Astrocyte (in vitro differentiated cells and primary cell): ENCODE data around the gene ACAD8.

ENCODE experiments used
- EZH2 ChIP-seq: IDR thresholded peaks from 2 replicates; pipeline ENCODE4 v1.6.1; 2012; ENCODE audit warnings: mild to moderate bottlenecking, low read length, inconsistent platforms; ENCODE audit not compliant: insufficient read depth
- TF ChIP-seq, protein P1 (sequence below): IDR thresholded peaks from 2 replicates; pipeline ENCODE4 v1.5.1; 2011; ENCODE audit warnings: low read depth, mild to moderate bottlenecking, inconsistent platforms, low read length, moderate library complexity; ENCODE audit not compliant: insufficient read depth

DNA sequence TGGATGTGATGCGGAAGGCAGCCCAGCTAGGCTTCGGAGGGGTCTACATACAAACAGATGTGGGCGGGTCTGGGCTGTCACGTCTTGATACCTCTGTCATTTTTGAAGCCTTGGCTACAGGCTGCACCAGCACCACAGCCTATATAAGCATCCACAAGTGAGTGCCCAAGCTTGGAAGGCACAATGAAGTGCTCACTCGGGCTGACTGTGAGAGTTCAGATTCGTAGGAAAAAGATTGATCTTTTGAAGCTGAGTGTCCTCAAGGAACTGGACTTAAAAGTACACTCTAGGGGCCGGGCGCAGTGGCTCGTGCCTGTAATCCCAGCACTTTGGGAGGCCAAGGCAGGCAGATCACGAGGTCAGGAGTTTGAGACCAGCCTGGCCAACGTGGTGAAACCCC is 3.7 kb downstream of the ACAD8 start:
- TF ChIP-seq, protein P1, sequence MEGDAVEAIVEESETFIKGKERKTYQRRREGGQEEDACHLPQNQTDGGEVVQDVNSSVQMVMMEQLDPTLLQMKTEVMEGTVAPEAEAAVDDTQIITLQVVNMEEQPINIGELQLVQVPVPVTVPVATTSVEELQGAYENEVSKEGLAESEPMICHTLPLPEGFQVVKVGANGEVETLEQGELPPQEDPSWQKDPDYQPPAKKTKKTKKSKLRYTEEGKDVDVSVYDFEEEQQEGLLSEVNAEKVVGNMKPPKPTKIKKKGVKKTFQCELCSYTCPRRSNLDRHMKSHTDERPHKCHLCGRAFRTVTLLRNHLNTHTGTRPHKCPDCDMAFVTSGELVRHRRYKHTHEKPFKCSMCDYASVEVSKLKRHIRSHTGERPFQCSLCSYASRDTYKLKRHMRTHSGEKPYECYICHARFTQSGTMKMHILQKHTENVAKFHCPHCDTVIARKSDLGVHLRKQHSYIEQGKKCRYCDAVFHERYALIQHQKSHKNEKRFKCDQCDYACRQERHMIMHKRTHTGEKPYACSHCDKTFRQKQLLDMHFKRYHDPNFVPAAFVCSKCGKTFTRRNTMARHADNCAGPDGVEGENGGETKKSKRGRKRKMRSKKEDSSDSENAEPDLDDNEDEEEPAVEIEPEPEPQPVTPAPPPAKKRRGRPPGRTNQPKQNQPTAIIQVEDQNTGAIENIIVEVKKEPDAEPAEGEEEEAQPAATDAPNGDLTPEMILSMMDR = no peak
- no peak for TF ChIP-seq EZH2
